HepG2 (cell line): ENCODE data around the gene DNAJC5. TPM values are rescaled to one million over a fixed set of nuclear protein-coding genes. Genes with fewer than 3 reads are reported as not detected.

Experiments used
- AHDC1 ChIP-seq: sonication (generic); formaldehyde crosslinking; IDR thresholded peaks from 2 replicates; pipeline ENCODE4 v1.5.1; 2020; ENCODE audit warnings: mild to moderate bottlenecking, missing genetic modification reagents, borderline replicate concordance
- ATF3 ChIP-seq: sonication (generic); formaldehyde crosslinking; IDR thresholded peaks from 2 replicates; pipeline ENCODE4 v1.4.0; 2020; ENCODE audit warnings: missing genetic modification reagents
- BCL6 ChIP-seq: IDR thresholded peaks from 2 replicates; pipeline ENCODE4 v1.6.1; 2016; ENCODE audit warnings: missing genetic modification reagents, missing compliant biosample characterization
- ELK4 ChIP-seq: sonication (generic); formaldehyde crosslinking; IDR thresholded peaks from 2 replicates; pipeline ENCODE4 v1.9.0; 2021; ENCODE audit warnings: missing genetic modification reagents, borderline replicate concordance
- MBNL3 ChIP-seq: fragments of 250-450 bp; sonication (Bioruptor Pico); conservative IDR thresholded peaks from 2 replicates; pipeline ENCODE4 v1.8.0; 2022; ENCODE audit warnings: mild to moderate bottlenecking, inconsistent platforms
- MED1 ChIP-seq: sonication (generic); formaldehyde crosslinking; IDR thresholded peaks from 2 replicates; pipeline ENCODE4 v1.4.0; 2020; ENCODE audit warnings: missing genetic modification reagents
- NFYB ChIP-seq: sonication (generic); formaldehyde crosslinking; IDR thresholded peaks from 2 replicates; pipeline ENCODE4 v1.4.0; 2020; ENCODE audit warnings: missing genetic modification reagents
- NR2F2 ChIP-seq: IDR thresholded peaks from 2 replicates; pipeline ENCODE4 v1.6.1; 2012; ENCODE audit warnings: low read depth, inconsistent platforms, borderline replicate concordance
- PHB2 ChIP-seq: fragments of 450-650 bp; IDR thresholded peaks from 2 replicates; pipeline ENCODE4 v1.6.1; 2018; ENCODE audit not compliant: partially characterized antibody
- PITX1 ChIP-seq: sonication (generic); formaldehyde crosslinking; IDR thresholded peaks from 2 replicates; pipeline ENCODE4 v1.5.1; 2020; ENCODE audit warnings: mild to moderate bottlenecking, missing genetic modification reagents
- RNF219 ChIP-seq: sonication (generic); formaldehyde crosslinking; IDR thresholded peaks from 2 replicates; pipeline ENCODE4 v1.5.0; 2020; ENCODE audit warnings: mild to moderate bottlenecking, missing genetic modification reagents
- SMARCE1 ChIP-seq: fragments of 450-650 bp; IDR thresholded peaks from 2 replicates; pipeline ENCODE4 v1.6.1; 2017; ENCODE audit warnings: borderline replicate concordance
- SNRNP70 ChIP-seq: fragments of 200-400 bp; formaldehyde crosslinking; IDR thresholded peaks from 2 replicates; pipeline ENCODE4 v1.6.1; 2017; ENCODE audit warnings: mild to moderate bottlenecking, low read depth, low read length, moderate library complexity
- SRSF4 ChIP-seq: fragments of 200-400 bp; formaldehyde crosslinking; IDR thresholded peaks from one replicate; pipeline ENCODE4 v1.6.1; 2018; ENCODE audit warnings: mild to moderate bottlenecking, low read depth, low read length, moderate library complexity; ENCODE audit not compliant: poor library complexity, severe bottlenecking
- ZNF225 ChIP-seq: sonication (generic); formaldehyde crosslinking; IDR thresholded peaks from 2 replicates; pipeline ENCODE4 v1.4.0; 2020; ENCODE audit warnings: mild to moderate bottlenecking, missing genetic modification reagents
- ZNF276 ChIP-seq: sonication (generic); formaldehyde crosslinking; IDR thresholded peaks from 2 replicates; pipeline ENCODE4 v1.4.0; 2020; ENCODE audit warnings: mild to moderate bottlenecking, low read depth, missing genetic modification reagents
- ZNF773 ChIP-seq: sonication (generic); formaldehyde crosslinking; IDR thresholded peaks from 2 replicates; pipeline ENCODE4 v1.4.0; 2020; ENCODE audit warnings: missing genetic modification reagents, borderline replicate concordance
- ZNF781 ChIP-seq: sonication (generic); formaldehyde crosslinking; IDR thresholded peaks from 2 replicates; pipeline ENCODE4 v1.5.1; 2020; ENCODE audit warnings: borderline replicate concordance, mild to moderate bottlenecking, missing genetic modification reagents; ENCODE audit errors: not compliant biosample characterization
- polyA plus RNA-seq, 8 experiments: library from polyadenylated mRNA; depleted of rRNA in 3 of 8; stranded (reverse) in 7 of 8; unstranded in 1 of 8; fragments of >200 nt; fragmentation: Illumina TruSeq in 4 of 8; extraction: Trizol in 4 of 8; gene quantifications; 2 replicates each; pipeline versions ENCODE4 v1.2.1 to v1.2.3, GENCODE V29; 2011 to 2016; ENCODE audit warnings: low read depth in 4 of 8, missing spikeins in 1 of 8, mixed read lengths in 1 of 8; ENCODE audit not compliant: insufficient read depth in 1 of 8
- total RNA-seq, 5 experiments: library from RNA; depleted of rRNA; stranded (reverse); fragments of >200 nt; fragmentation: Illumina TruSeq; extraction: Trizol; gene quantifications; 2 replicates each; pipeline ENCODE4 v1.2.3, GENCODE V29; 2016; ENCODE audit warnings: low read depth in 1 of 5

The DNAJC5 gene
- total and polyA plus RNA-seq, 2 of the 13 experiments (the other 11 are each of a cell fraction or from before 2014, with no cell fraction given), result 42.8 to 64.5 TPM

GRCh38 chr20:63957004-63957689 lies 62.2 kb downstream of the DNAJC5 start (continued):
- TF ChIP-seq PITX1 (CRISPR knock-in tag), result peak; percentile 54
- no peak for TF ChIP-seq SNRNP70
- TF ChIP-seq SRSF4, result peak; percentile 72
- no peak for TF ChIP-seq SMARCE1
- no peak for TF ChIP-seq RNF219 (CRISPR knock-in tag)
- TF ChIP-seq BCL6, result no peak; the same call in 1 of the 2 replicates
- no peak for TF ChIP-seq ZNF773 (CRISPR knock-in tag)
- TF ChIP-seq ZNF781 (CRISPR knock-in tag), result peak; percentile 32
- TF ChIP-seq AHDC1 (CRISPR knock-in tag), result no peak
- TF ChIP-seq NFYB (CRISPR knock-in tag), result no peak; the same call in 1 of the 2 replicates
- TF ChIP-seq ATF3 (CRISPR knock-in tag), result peak; percentile 65; the same call in 1 of the 2 replicates
- peak; percentile 71 for TF ChIP-seq MED1 (CRISPR knock-in tag)
- peak; percentile 87; the same call in 1 of the 2 replicates for TF ChIP-seq ZNF225 (CRISPR knock-in tag)
- 0 out of 2 replicates have a peak, but pooled peaks have one; percentile 54 for TF ChIP-seq ELK4 (CRISPR knock-in tag)
- no peak for TF ChIP-seq ZNF276 (CRISPR knock-in tag)
- TF ChIP-seq MBNL3 (CRISPR knock-in tag), result no peak
- no peak for TF ChIP-seq PHB2
- TF ChIP-seq NR2F2, result peak; percentile 33; the same call in 1 of the 2 replicates
